Endothelial cell (in vitro differentiated cells): ENCODE measurements around the gene ZFP82. TPM values are rescaled to one million over a fixed set of nuclear protein-coding genes. Genes with fewer than 3 reads are reported as not detected.
A peak's percentile ranks its signal among the peaks of the same experiment; 100 is the strongest.

Experiments used
- DNase-seq: peaks from one replicate; pipeline ENCODE4 v3.0.0; 2021; ENCODE audit warnings: low spot score
- H3K27ac Mint-ChIP-seq: one replicate; pipeline ENCODE4 v1.8.0; 2021; ENCODE audit warnings: mixed read lengths, inconsistent platforms; ENCODE audit not compliant: unreplicated experiment
- H3K27me3 Mint-ChIP-seq: one replicate; pipeline ENCODE4 v1.8.0; 2021; ENCODE audit warnings: mild to moderate bottlenecking, moderate library complexity, mixed read lengths, inconsistent platforms; ENCODE audit not compliant: unreplicated experiment
- H3K36me3 Mint-ChIP-seq: one replicate; pipeline ENCODE4 v1.8.0; 2021; ENCODE audit warnings: mild to moderate bottlenecking, low read depth, mixed read lengths, inconsistent platforms; ENCODE audit not compliant: unreplicated experiment
- H3K4me1 Mint-ChIP-seq: one replicate; pipeline ENCODE4 v1.8.0; 2021; ENCODE audit warnings: mild to moderate bottlenecking, mixed read lengths, inconsistent platforms; ENCODE audit not compliant: unreplicated experiment
- H3K4me3 Mint-ChIP-seq: one replicate; pipeline ENCODE4 v1.8.0; 2021; ENCODE audit warnings: mild to moderate bottlenecking, mixed read lengths, inconsistent platforms; ENCODE audit not compliant: unreplicated experiment
- H3K9me3 Mint-ChIP-seq: one replicate; pipeline ENCODE4 v1.8.0; 2021; ENCODE audit warnings: mixed read lengths, inconsistent platforms; ENCODE audit not compliant: unreplicated experiment
- CTCF ChIP-seq: fragments of 200-600 bp; sonication (generic); IDR thresholded peaks from one replicate; pipeline ENCODE4 v1.5.0; 2021; ENCODE audit warnings: antibody characterized with exemption; ENCODE audit not compliant: unreplicated experiment
- total RNA-seq: library from RNA; stranded (reverse); fragmentation: NEBNext Ultra II Directional; extraction: Animal tissue kit (Norgen Biotek cat#: 25700); gene quantifications from one replicate; pipeline ENCODE4 v1.2.1, GENCODE V29; 2021; ENCODE audit not compliant: unreplicated experiment

ZFP82 gene
- total RNA-seq, 1 donor from 2014 or later, result 11.5 TPM

GRCh38 chr19:36377541-36378178 lies 40.8 kb downstream of the ZFP82 start:
- Mint-ChIP-seq H3K27me3 (peaks cover 2% of the 10 kb centered on the region), H3K36me3 (peaks cover 21% of the 10 kb centered on the region), H3K9me3 (peaks cover 2% of the 10 kb centered on the region), H3K4me1 (peaks cover 24% of the 10 kb centered on the region), H3K4me3 (peak overlapping the region; percentile 97), H3K27ac (peak overlapping the region; percentile 94)
- DNase-seq, result no peak
- no peak for TF ChIP-seq CTCF

- Mint-ChIP-seq H3K27me3 (peaks cover 2% of the 10 kb centered on the region), H3K9me3 (peaks cover 6% of the 10 kb centered on the region), H3K4me1 (peaks cover 22% of the 10 kb centered on the region), H3K4me3 (no peak overlapping the region), H3K36me3 (peaks cover 28% of the 10 kb centered on the region), H3K27ac (no peak overlapping the region)
- TF ChIP-seq CTCF, result no peak
- DNase-seq, result no peak
Observed at GRCh38 chr19:36373638-36374156, 44.7 kb downstream of the ZFP82 start.

GRCh38 chr19:36371886-36372285 lies 46.6 kb downstream of the ZFP82 start:
- Mint-ChIP-seq H3K9me3 (peaks cover 6% of the 10 kb centered on the region), H3K27me3 (no peaks in the 10 kb centered on the region), H3K4me3 (no peak overlapping the region), H3K4me1 (peaks cover 8% of the 10 kb centered on the region), H3K36me3 (peaks cover 24% of the 10 kb centered on the region), H3K27ac (no peak overlapping the region)
- no peak for DNase-seq
- no peak for TF ChIP-seq CTCF

GRCh38 chr19:36363845-36364244 lies 54.6 kb downstream of the ZFP82 start:
- Mint-ChIP-seq H3K36me3 (peaks cover 41% of the 10 kb centered on the region), H3K27ac (peak overlapping the region; percentile 95), H3K4me3 (peak overlapping the region; percentile 2), H3K27me3 (peaks cover 6% of the 10 kb centered on the region), H3K4me1 (peaks cover 31% of the 10 kb centered on the region), H3K9me3 (no peaks in the 10 kb centered on the region)
- TF ChIP-seq CTCF, result no peak
- peak; percentile 8 for DNase-seq

Other genes starting within 250 kb of the ZFP82 start
- 3.7 TPM for gene ZNF565, start 204.0 kb downstream of the ZFP82 start, total RNA-seq
- 45.5 TPM for gene ZNF146, start 203.5 kb downstream of the ZFP82 start, total RNA-seq
- gene ZFP14, start 39.4 kb downstream of the ZFP82 start, total RNA-seq, result 13.9 TPM
- 10.4 TPM for gene ZNF566, start 70.9 kb upstream of the ZFP82 start, total RNA-seq
- 20.6 TPM for gene ZNF260, start 109.6 kb upstream of the ZFP82 start, total RNA-seq
- gene ZNF529, start 154.6 kb upstream of the ZFP82 start, total RNA-seq, result 19.0 TPM
- gene ZNF382, start 186.7 kb upstream of the ZFP82 start, total RNA-seq, result 12.5 TPM
- gene ZNF461, start 248.2 kb upstream of the ZFP82 start, total RNA-seq, result 9.2 TPM